IPS-18c (cell line): ENCODE results near the gene HOXA11.

ENCODE experiments used
- H3K4me3 ChIP-seq: 2 replicates; pipeline ENCODE4 v1.7.0; 2013; ENCODE audit warnings: low read depth, mild to moderate bottlenecking, low read length, moderate library complexity; ENCODE audit not compliant: insufficient read depth
- H3K9me3 ChIP-seq: one replicate; pipeline ENCODE4 v1.6.1; 2013; ENCODE audit warnings: mild to moderate bottlenecking, low read length, moderate library complexity; ENCODE audit not compliant: control insufficient read depth, insufficient read depth

HOXA11 gene

GRCh38 chr7:27148031-27148755 lies 36.8 kb downstream of the HOXA11 start:
- H3K4me3 ChIP-seq, result no peak overlapping the region
- peaks cover 5% of the 10 kb centered on the region for H3K9me3 ChIP-seq

- H3K4me3 ChIP-seq, result no peak within 1 kb of the TSS
- peaks cover 7% of the 10 kb centered on the region for H3K9me3 ChIP-seq
Observed at GRCh38 chr7:27147199-27148030, 37.6 kb downstream of the HOXA11 start, which contains the start of gene HOXA6. TSS of gene HOXA6 (minus strand) at chr7:27147774. CDS start at chr7:27147749, 25 bp downstream.

GRCh38 chr7:27146491-27147198 lies 38.4 kb downstream of the HOXA11 start:
- H3K9me3 ChIP-seq, result peaks cover 7% of the 10 kb centered on the region
- no peak overlapping the region for H3K4me3 ChIP-seq

GRCh38 chr7:27145914-27146412 lies 39.1 kb downstream of the HOXA11 start:
- H3K4me3 ChIP-seq, result no peak overlapping the region
- H3K9me3 ChIP-seq, result peaks cover 7% of the 10 kb centered on the region

- H3K4me3 ChIP-seq, result no peak overlapping the region
Observed at GRCh38 chr7:27145165-27145913, 39.7 kb downstream of the HOXA11 start.

GRCh38 chr7:27144781-27145164 lies 40.3 kb downstream of the HOXA11 start:
- H3K4me3 ChIP-seq, result no peak overlapping the region

More at GRCh38 chr7:27145165-27145913, 39.7 kb downstream of the HOXA11 start:
- H3K9me3 ChIP-seq, result peaks cover 7% of the 10 kb centered on the region

GRCh38 chr7:27143950-27144780 lies 40.9 kb downstream of the HOXA11 start:
- Histone ChIP-seq H3K4me3 (no peak overlapping the region), H3K9me3 (peaks cover 7% of the 10 kb centered on the region)

More at GRCh38 chr7:27144781-27145164, 40.3 kb downstream of the HOXA11 start:
- H3K9me3 ChIP-seq, result peaks cover 7% of the 10 kb centered on the region

- Histone ChIP-seq H3K4me3 (peak within 1 kb of the TSS; percentile 51), H3K9me3 (peaks cover 7% of the 10 kb centered on the region)
Observed at GRCh38 chr7:27143023-27143949, 41.7 kb downstream of the HOXA11 start, which contains the start of gene HOXA5. TSS of gene HOXA5 (minus strand) at chr7:27143681. CDS start at chr7:27143607, 74 bp downstream.

GRCh38 chr7:27142580-27143022 lies 42.4 kb downstream of the HOXA11 start:
- Histone ChIP-seq H3K9me3 (peaks cover 7% of the 10 kb centered on the region), H3K4me3 (peak overlapping the region; percentile 51)

GRCh38 chr7:27141923-27142579 lies 43.0 kb downstream of the HOXA11 start:
- H3K4me3 ChIP-seq, result no peak overlapping the region
- H3K9me3 ChIP-seq, result peaks cover 6% of the 10 kb centered on the region

GRCh38 chr7:27141137-27141922 lies 43.7 kb downstream of the HOXA11 start:
- H3K9me3 ChIP-seq, result peaks cover 5% of the 10 kb centered on the region
- H3K4me3 ChIP-seq, result no peak overlapping the region

- no peak overlapping the region for H3K4me3 ChIP-seq
Observed at GRCh38 chr7:27140126-27140857, 44.7 kb downstream of the HOXA11 start.

More at GRCh38 chr7:27140126-27140857, 44.7 kb downstream of the HOXA11 start:
- H3K9me3 ChIP-seq, result peaks cover 5% of the 10 kb centered on the region
